ENCODE data around the gene LDB2.
"Not testable (repeated sequence)": the region's sequence is repeated elsewhere in the genome, so short reads cannot be mapped to it uniquely, and the experiment has no call there.

The LDB2 gene

GRCh38 chr4:16672421-16672820, 226.0 kb downstream of the LDB2 start:
- DNase-seq: no peak

GRCh38 chr4:16671741-16672140, 226.7 kb downstream of the LDB2 start:
- DNase-seq: no peak

GRCh38 chr4:16670727-16671126, 227.7 kb downstream of the LDB2 start:
- DNase-seq: no peak

- no peak for DNase-seq
Measured at GRCh38 chr4:16669036-16669435, 229.4 kb downstream of the LDB2 start.

GRCh38 chr4:16668488-16668887, 230.0 kb downstream of the LDB2 start:
- no peak for DNase-seq

- DNase-seq: no peak
Measured at GRCh38 chr4:16667464-16667863, 231.0 kb downstream of the LDB2 start.

GRCh38 chr4:16665942-16666551, 232.4 kb downstream of the LDB2 start:
- DNase-seq: no peak

GRCh38 chr4:16663732-16664131, 234.7 kb downstream of the LDB2 start:
- no peak for DNase-seq

- DNase-seq: no peak
Measured at GRCh38 chr4:16663307-16663706, 235.1 kb downstream of the LDB2 start.

- DNase-seq: no peak
Measured at GRCh38 chr4:16661813-16662212, 236.6 kb downstream of the LDB2 start.

- no peak for DNase-seq
Measured at GRCh38 chr4:16660656-16661055, 237.8 kb downstream of the LDB2 start.

- DNase-seq: no peak
Measured at GRCh38 chr4:16659694-16660093, 238.8 kb downstream of the LDB2 start.

GRCh38 chr4:16659079-16659478, 239.4 kb downstream of the LDB2 start:
- DNase-seq: no peak

GRCh38 chr4:16658183-16658582, 240.3 kb downstream of the LDB2 start:
- no peak for DNase-seq

- DNase-seq: no peak
Measured at GRCh38 chr4:16655111-16655510, 243.3 kb downstream of the LDB2 start.

- no peak for DNase-seq
Measured at GRCh38 chr4:16652732-16653305, 245.6 kb downstream of the LDB2 start.

- DNase-seq: no peak
Measured at GRCh38 chr4:16646459-16646858, 252.0 kb downstream of the LDB2 start.

- no peak for DNase-seq
Measured at GRCh38 chr4:16643893-16644292, 254.6 kb downstream of the LDB2 start.

- DNase-seq: no peak
Measured at GRCh38 chr4:16642897-16643296, 255.5 kb downstream of the LDB2 start.

GRCh38 chr4:16641971-16642370, 256.5 kb downstream of the LDB2 start:
- no peak for DNase-seq

GRCh38 chr4:16636912-16637630, 261.4 kb downstream of the LDB2 start:
- DNase-seq: no peak

GRCh38 chr4:16636304-16636703, 262.1 kb downstream of the LDB2 start:
- no peak for DNase-seq

GRCh38 chr4:16629274-16629673, 269.2 kb downstream of the LDB2 start:
- DNase-seq: not testable (repeated sequence)

- DNase-seq: not testable (repeated sequence)
Measured at GRCh38 chr4:16628835-16629234, 269.6 kb downstream of the LDB2 start.
